ENCODE results near the gene RABGAP1L. TPM values are rescaled to one million over a fixed set of nuclear protein-coding genes. Genes with fewer than 3 reads are reported as not detected.

RABGAP1L gene
- total RNA-seq, 1 experiment from 2014 or later = 57.4 TPM

DNA sequence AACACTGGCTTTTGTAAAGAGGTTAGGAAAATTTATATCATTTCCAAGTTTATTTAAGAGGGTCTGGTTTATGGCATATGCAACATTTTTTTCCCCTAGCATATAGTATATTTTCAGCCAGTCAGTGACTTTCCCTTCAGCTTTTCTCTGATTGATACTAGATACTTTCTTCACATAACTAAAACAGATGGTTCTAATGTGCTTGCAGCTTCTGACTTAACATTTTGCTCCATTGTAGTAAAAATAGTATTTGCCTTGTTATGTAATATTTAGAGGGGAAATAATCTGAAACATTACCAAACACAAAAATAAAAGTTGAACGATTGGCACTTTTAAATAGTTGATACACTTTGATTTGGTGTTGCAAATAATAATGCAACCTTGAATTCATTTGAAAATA lies 480.1 kb downstream of the RABGAP1L start:
- H3K27ac ChIP-seq = no peak overlapping the region
- no peaks in the 10 kb centered on the region for H3K4me1 ChIP-seq (replicated peaks; ENCODE audit: insufficient read depth)
- no peaks in the 10 kb centered on the region for H3F3A ChIP-seq (ENCODE audit: insufficient read depth, low read depth)
- CTCF ChIA-PET = no interaction called here
- H3K79me2 ChIP-seq (ENCODE audit: low read depth) = no peaks in the 10 kb centered on the region
- no peaks in the 10 kb centered on the region for H3K27me3 ChIP-seq (ENCODE audit: insufficient read depth, low read depth)
- no peaks in the 10 kb centered on the region for H4K20me1 ChIP-seq (ENCODE audit: insufficient read depth)
- POLR2A ChIA-PET (ENCODE audit: unreplicated experiment) = no interaction called here
- DNase-seq = no peak
- intact Hi-C loops (cut with micrococcal nuclease; ENCODE audit: unreplicated experiment) = no loop called here
- no peak overlapping the region for H2AFZ ChIP-seq
- H3K9me2 ChIP-seq (ENCODE audit: insufficient read depth) = no peaks in the 10 kb centered on the region
- TF ChIP-seq EZH2 (IDR thresholded peaks at IDR 0.05; ENCODE audit: low read depth) = no peak
- TF ChIP-seq, protein P1, sequence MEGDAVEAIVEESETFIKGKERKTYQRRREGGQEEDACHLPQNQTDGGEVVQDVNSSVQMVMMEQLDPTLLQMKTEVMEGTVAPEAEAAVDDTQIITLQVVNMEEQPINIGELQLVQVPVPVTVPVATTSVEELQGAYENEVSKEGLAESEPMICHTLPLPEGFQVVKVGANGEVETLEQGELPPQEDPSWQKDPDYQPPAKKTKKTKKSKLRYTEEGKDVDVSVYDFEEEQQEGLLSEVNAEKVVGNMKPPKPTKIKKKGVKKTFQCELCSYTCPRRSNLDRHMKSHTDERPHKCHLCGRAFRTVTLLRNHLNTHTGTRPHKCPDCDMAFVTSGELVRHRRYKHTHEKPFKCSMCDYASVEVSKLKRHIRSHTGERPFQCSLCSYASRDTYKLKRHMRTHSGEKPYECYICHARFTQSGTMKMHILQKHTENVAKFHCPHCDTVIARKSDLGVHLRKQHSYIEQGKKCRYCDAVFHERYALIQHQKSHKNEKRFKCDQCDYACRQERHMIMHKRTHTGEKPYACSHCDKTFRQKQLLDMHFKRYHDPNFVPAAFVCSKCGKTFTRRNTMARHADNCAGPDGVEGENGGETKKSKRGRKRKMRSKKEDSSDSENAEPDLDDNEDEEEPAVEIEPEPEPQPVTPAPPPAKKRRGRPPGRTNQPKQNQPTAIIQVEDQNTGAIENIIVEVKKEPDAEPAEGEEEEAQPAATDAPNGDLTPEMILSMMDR (conservative IDR thresholded peaks at IDR 0.05) = no peak
- no peaks in the 10 kb centered on the region for H3K36me3 ChIP-seq (ENCODE audit: low read depth)
- H3K9me3 ChIP-seq (ENCODE audit: insufficient read depth, low read depth) = no peaks in the 10 kb centered on the region
- no peak overlapping the region for H3K4me2 ChIP-seq
- BruUV-seq (replicated peaks) = no TSS peak
- H3K4me3 ChIP-seq = no peak overlapping the region

DNA sequence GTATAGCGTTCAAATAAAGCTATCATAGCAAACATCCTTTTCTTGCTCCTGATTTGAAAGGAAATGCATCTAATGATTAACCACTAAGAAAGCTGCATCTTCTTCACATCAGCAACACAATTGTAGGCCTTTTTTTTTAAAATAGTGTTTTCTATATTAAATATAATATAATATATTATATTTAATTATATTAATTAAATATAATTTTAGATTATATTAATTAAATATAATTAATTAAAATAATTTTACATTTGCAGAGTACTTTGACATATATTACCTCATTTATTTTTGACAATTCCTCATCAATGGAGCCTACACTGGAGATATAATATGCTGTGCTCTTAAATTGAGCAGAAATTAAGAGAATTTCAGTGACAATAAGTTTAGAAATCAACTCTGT lies 481.5 kb downstream of the RABGAP1L start:
- Histone ChIP-seq H3K9me3 (ENCODE audit: insufficient read depth, low read depth) (no peaks in the 10 kb centered on the region), H2AFZ (no peak overlapping the region), H3K4me1 (replicated peaks; ENCODE audit: insufficient read depth) (no peaks in the 10 kb centered on the region), H3K27ac (no peak overlapping the region), H3K4me2 (no peak overlapping the region), H4K20me1 (ENCODE audit: insufficient read depth) (no peaks in the 10 kb centered on the region), H3K36me3 (ENCODE audit: low read depth) (no peaks in the 10 kb centered on the region), H3F3A (ENCODE audit: insufficient read depth, low read depth) (no peaks in the 10 kb centered on the region), H3K27me3 (ENCODE audit: insufficient read depth, low read depth) (no peaks in the 10 kb centered on the region), H3K79me2 (ENCODE audit: low read depth) (no peaks in the 10 kb centered on the region), H3K9me2 (ENCODE audit: insufficient read depth) (no peaks in the 10 kb centered on the region), H3K4me3 (no peak overlapping the region)
- intact Hi-C loops (cut with micrococcal nuclease; ENCODE audit: unreplicated experiment) = no loop called here
- ChIA-PET CTCF (interaction anchor here (0.6 kb wide), 1 partner anchor 525 kb away, joined by 3 read pairs; no protein-coding TSS in a partner anchor), POLR2A (ENCODE audit: unreplicated experiment) (no interaction called here)
- DNase-seq = no peak
- no peak for TF ChIP-seq EZH2 (IDR thresholded peaks at IDR 0.05; ENCODE audit: low read depth)
- TF ChIP-seq, protein P1 (conservative IDR thresholded peaks at IDR 0.05) = no peak
- no TSS peak for BruUV-seq (replicated peaks)

DNA sequence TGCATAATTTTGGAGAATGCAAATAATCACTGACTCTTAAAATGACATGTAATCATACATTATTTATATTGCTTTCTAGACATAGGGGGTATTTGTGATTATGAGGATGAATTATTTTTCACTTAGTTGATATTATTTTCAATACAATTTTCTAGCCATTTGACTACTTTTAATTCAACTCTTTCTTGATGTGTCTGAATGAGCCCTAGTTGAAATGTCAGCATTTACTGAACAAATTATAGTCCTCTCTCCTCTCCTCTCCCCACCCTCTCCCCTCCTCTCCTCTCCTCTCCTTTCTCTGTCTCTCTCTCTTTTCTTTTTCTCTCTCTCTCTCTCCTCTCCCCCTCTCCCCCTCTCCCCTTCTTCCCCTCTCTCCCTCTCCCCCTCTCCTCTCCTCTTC lies 483.1 kb downstream of the RABGAP1L start:
- ChIA-PET POLR2A (ENCODE audit: unreplicated experiment) (no interaction called here), CTCF (no interaction called here)
- TF ChIP-seq, protein P1 (conservative IDR thresholded peaks at IDR 0.05) = no peak
- TF ChIP-seq EZH2 (IDR thresholded peaks at IDR 0.05; ENCODE audit: low read depth) = no peak
- no peak overlapping the region for H2AFZ ChIP-seq
- H3K27ac ChIP-seq = no peak overlapping the region
- no peaks in the 10 kb centered on the region for H3F3A ChIP-seq (ENCODE audit: insufficient read depth, low read depth)
- BruUV-seq (replicated peaks) = no TSS peak
- no peak for DNase-seq
- H3K36me3 ChIP-seq (ENCODE audit: low read depth) = no peaks in the 10 kb centered on the region
- no peaks in the 10 kb centered on the region for H3K27me3 ChIP-seq (ENCODE audit: insufficient read depth, low read depth)
- H4K20me1 ChIP-seq (ENCODE audit: insufficient read depth) = no peaks in the 10 kb centered on the region
- intact Hi-C loops (cut with micrococcal nuclease; ENCODE audit: unreplicated experiment) = no loop called here
- no peaks in the 10 kb centered on the region for H3K9me2 ChIP-seq (ENCODE audit: insufficient read depth)
- H3K4me3 ChIP-seq = no peak overlapping the region
- H3K9me3 ChIP-seq (ENCODE audit: insufficient read depth, low read depth) = no peaks in the 10 kb centered on the region
- H3K4me1 ChIP-seq (replicated peaks; ENCODE audit: insufficient read depth) = no peaks in the 10 kb centered on the region
- no peak overlapping the region for H3K4me2 ChIP-seq
- H3K79me2 ChIP-seq (ENCODE audit: low read depth) = no peaks in the 10 kb centered on the region
